T-helper 17 cell (primary cell): ENCODE data around the gene LYZL6. TPM values are rescaled to one million over a fixed set of nuclear protein-coding genes. Genes with fewer than 3 reads are reported as not detected.

Experiments
- ATAC-seq: fragments of 150-1000 bp; cut with Tn5 transposase; 2 replicates; pipeline ENCODE4 v1.10.0; 2021; ENCODE audit warnings: mild to moderate bottlenecking, moderate library complexity
- DNase-seq, 3 donors: peaks; one replicate each; pipeline versions ENCODE4 v3.0.0 to v3.0.0-alpha.2; 2020 to 2021
- H3K9me3 ChIP-seq: one replicate; pipeline ENCODE4 v1.7.0; 2013; ENCODE audit warnings: low read length, mild to moderate bottlenecking; ENCODE audit not compliant: control insufficient read depth, poor library complexity, severe bottlenecking
- H3K27ac Mint-ChIP-seq: one replicate; pipeline ENCODE4 v1.8.0; 2022; ENCODE audit warnings: mild to moderate bottlenecking, moderate library complexity, mixed read lengths
- H3K27me3 Mint-ChIP-seq: one replicate; pipeline ENCODE4 v1.8.0; 2022; ENCODE audit warnings: mixed read lengths
- H3K36me3 Mint-ChIP-seq: one replicate; pipeline ENCODE4 v1.8.0; 2022; ENCODE audit warnings: low read depth, mixed read lengths
- H3K4me1 Mint-ChIP-seq: one replicate; pipeline ENCODE4 v1.8.0; 2022; ENCODE audit warnings: mild to moderate bottlenecking, mixed read lengths
- H3K4me3 Mint-ChIP-seq: one replicate; pipeline ENCODE4 v1.8.0; 2022; ENCODE audit warnings: mild to moderate bottlenecking, moderate library complexity, mixed read lengths
- total RNA-seq, 4 donors: library from RNA in 2 of 4; stranded (reverse) in 2 of 4; gene quantifications; one replicate each; pipeline ENCODE4 v1.2.3 and lab custom pipeline; 2022 to 2026

LYZL6 gene
- total RNA-seq, 2 donors from 2014 or later: not detected

DNA sequence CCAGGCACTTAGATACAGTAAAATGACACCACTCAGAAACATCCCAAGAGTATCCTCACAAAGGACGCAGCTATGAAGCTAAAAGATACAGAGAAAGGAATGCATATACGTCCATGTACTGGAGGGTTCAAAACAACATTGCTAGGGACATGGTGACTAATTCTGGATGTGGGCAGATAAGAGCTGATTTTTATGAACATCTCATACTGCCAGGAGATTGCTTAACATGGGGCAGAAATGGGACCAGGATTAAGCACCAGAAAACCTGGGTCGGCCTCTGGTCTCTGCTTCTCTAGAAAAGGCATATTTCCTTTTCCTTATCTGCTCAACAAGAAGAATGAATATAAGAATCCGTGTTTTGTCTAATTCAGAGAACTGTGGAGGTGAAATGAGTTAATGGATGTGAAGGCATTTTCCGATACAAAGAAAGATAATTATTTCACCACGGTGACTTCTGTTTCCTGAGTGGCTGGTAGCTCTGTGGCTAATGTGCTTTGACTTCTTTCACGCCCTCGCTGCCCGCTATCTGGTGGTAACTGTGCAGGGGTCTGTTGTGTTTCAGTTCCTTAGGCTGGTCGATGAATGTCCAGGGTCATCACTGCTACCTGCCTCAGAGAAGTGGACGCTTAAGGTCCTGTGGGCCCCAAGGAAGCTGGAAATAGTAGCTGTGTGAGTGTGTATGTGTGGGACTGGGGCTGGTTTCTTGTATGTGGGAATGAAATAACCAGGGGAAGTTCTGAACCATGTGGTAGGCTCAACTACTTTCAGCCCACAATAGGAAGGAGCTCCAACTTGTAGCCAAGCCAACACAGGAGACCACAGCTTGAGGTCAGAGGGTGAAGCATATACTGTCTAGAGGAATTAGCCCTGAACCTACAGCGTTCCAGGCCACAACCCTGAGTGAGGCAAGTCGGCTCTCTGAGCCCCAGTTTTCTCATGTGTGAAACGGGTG lies 47.6 kb downstream of the LYZL6 start:
- H3K9me3 ChIP-seq: no peaks in the 10 kb centered on the region
- Mint-ChIP-seq H3K4me1 (peaks cover 10% of the 10 kb centered on the region), H3K4me3 (peak overlapping the region; percentile 28), H3K27ac (no peak overlapping the region), H3K36me3 (no peaks in the 10 kb centered on the region), H3K27me3 (peaks cover 14% of the 10 kb centered on the region)
- DNase-seq (no peak), ATAC-seq (peak; percentile 67)

DNA sequence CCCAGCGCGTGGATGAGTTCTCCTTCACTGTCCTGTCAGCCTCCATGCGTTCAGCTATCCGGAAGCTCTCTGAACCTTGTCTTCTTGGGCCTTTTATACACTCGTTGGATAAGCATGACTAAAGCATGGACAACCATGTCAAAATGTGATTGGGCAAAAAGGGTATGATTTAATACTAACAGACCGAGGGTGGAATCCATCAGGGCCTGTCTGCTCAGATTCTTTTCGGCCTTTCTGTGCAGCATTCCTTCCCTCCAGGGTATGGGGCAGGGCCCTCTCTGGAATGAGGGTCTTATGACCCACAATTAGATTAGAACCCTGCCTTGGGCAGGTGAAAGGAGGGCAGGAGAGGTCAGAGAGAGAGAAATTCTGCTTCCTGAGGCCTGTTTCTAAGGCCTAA lies 49.3 kb downstream of the LYZL6 start:
- DNase-seq: no peak
- H3K9me3 ChIP-seq: no peaks in the 10 kb centered on the region
- Mint-ChIP-seq H3K36me3 (no peaks in the 10 kb centered on the region), H3K4me1 (peaks cover 17% of the 10 kb centered on the region), H3K27ac (no peak overlapping the region), H3K4me3 (no peak overlapping the region), H3K27me3 (peaks cover 1% of the 10 kb centered on the region)
- no peak for ATAC-seq

DNA sequence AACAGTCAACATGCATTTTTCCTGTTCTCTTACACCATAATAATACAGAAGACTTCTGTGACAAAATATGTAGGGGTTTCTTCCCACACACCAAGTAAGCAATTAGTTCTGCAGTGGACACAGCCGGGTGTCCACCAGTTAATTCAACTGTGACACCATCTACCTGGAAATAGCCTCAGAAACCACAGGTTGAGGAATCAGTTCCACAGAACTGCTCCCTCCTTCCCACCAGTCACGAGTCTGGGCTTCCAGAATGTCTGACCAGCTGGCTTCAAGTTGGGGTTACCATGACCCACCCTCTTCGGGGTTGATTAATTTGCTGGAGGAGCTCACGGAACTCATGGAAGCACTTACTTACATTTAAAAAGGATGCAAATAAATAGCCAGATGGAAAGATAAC lies 49.8 kb downstream of the LYZL6 start:
- Mint-ChIP-seq H3K36me3 (no peaks in the 10 kb centered on the region), H3K4me1 (peaks cover 17% of the 10 kb centered on the region), H3K27ac (peak overlapping the region; percentile 27), H3K27me3 (no peaks in the 10 kb centered on the region), H3K4me3 (no peak overlapping the region)
- ATAC-seq (no peak), DNase-seq (no peak)
- no peaks in the 10 kb centered on the region for H3K9me3 ChIP-seq

DNA sequence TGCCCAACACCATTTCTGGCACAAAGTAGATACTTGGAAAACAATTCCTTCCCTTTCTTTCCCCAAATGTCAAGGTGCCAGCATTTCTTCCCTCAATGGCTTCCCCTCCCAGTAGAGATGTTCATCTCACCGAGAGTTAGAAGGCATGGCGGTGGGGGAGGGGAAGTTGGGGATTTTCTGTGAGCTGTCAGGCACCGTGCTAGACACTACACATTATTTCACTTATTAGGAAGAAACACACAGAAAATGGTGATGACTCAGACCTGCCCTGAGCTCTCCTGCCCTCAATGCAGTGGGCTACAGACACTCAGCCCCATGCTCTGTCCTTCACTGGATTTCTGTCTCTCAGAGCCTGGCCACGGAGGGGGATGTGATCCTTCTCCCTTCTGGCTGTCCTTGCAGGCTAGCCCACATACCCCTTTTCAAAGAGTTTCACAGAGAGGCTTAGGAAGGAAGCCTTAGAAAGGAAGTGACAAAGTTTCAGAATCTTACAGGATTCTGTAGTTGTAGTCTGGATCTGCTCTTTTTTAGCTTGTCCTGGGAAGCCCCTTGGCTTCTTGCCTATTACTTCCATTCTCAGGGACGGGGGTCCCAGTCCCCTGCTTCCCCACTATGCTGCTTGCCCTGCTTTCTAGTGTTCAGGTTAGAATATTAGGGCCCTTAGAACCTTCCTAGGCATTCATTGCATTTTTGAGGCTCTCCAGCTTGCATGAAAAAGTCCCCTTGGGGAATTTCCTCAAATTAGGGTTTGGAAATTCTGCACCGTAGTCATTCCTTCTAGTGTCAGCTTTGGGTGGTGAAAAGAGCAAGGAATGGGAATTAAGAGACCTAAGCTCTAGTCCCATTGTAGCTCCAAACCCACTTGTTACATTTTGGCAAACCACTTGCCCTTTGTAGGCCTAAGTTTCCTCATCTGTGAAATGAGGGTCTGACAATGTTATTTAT lies 51.1 kb downstream of the LYZL6 start:
- DNase-seq (no peak), ATAC-seq (no peak)
- H3K27ac Mint-ChIP-seq: peak overlapping the region; percentile 71
- H3K4me3 Mint-ChIP-seq: no peak overlapping the region
- no peaks in the 10 kb centered on the region for H3K27me3 Mint-ChIP-seq
- no peaks in the 10 kb centered on the region for H3K9me3 ChIP-seq
- peaks cover 15% of the 10 kb centered on the region for H3K4me1 Mint-ChIP-seq
- no peaks in the 10 kb centered on the region for H3K36me3 Mint-ChIP-seq

DNA sequence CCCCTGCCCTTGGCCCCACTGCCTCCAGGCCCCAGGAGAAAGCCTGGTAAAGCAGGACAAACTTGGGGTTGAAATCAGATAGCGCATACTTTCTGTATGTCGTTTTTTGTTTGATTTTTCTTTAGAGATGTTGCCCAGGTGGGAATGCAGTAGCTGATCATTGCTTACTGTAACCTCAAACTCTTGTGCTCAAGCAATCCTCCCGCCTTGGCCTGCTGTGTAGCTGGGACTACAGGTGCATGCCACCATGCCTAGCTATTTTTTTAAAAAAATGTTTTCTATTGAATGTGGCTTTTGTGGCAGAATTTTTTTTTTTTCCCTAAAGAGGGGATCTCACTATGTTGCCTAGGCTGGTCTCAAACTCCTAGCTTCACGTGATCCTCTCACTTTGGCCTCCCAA lies 52.2 kb downstream of the LYZL6 start:
- no peak for ATAC-seq
- peaks cover 15% of the 10 kb centered on the region for H3K4me1 Mint-ChIP-seq
- H3K36me3 Mint-ChIP-seq: no peaks in the 10 kb centered on the region
- H3K4me3 Mint-ChIP-seq: no peak overlapping the region
- no peaks in the 10 kb centered on the region for H3K27me3 Mint-ChIP-seq
- H3K27ac Mint-ChIP-seq: peak overlapping the region; percentile 27
- H3K9me3 ChIP-seq: no peaks in the 10 kb centered on the region
- DNase-seq: no peak

DNA sequence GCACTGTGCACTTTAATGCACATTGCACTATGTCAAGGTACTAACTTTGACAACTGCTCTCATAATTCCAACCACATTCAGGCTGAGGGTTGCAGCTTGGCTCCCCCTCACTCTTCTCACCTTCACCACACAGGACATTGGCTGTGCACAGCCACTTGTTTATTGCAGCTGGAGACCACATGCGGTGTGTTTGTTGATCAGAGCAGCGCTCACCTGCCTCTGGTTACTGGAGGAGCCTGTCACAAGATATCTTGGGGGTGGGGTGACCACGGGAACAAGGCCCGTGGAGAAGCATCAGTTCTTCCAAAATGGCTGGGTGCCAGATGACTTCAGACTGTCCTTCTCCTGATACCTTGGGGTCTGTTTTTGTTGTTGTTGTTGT lies 52.7 kb downstream of the LYZL6 start:
- Mint-ChIP-seq H3K27me3 (no peaks in the 10 kb centered on the region), H3K36me3 (no peaks in the 10 kb centered on the region), H3K4me1 (peaks cover 12% of the 10 kb centered on the region), H3K4me3 (no peak overlapping the region), H3K27ac (no peak overlapping the region)
- H3K9me3 ChIP-seq: no peaks in the 10 kb centered on the region
- ATAC-seq (peak; percentile 82), DNase-seq (no peak)

DNA sequence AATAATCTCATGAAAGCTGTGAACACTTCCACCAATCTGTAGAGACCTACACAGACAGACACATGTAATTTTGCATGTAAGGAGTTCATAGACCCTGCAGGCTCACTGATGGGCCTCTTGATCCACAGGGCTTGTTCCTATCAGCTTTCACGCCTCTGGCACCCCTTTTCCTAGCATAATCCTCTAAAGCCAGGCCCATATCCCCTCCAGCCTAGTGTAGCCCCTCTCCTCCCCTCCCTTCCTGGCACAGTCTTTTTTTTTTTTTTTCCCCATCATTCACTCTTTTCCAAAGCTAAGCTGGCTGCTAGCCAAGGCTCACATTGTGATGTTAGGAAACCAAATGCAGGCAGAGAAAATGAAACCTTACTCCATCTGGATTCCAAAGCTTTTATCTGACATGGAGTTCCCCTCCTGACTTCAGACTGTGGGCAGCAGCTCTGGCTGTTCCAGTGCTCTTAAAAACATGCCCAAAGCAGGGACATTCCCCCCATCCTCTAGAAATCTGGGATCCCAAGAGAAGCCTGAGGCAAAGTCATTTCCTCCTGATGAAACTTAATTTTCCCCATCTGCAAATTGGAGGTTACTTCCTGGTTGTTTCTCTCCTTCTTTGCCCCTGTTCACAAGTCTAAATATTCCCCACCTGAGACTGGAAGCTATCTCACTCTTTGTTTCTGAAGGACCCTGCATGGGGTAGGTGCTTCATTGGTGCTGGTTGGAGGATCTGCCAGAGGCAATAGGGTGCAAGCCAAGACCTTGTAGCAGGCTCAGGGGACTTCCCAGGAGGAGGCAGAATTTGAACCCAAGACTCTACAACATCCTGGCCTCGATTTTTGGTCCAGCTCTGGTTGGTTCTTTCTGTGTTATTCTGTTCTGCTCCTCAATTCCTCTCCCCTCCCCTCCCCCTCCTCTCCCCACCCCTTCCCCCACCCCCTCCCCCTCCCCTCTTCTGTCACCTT lies 53.4 kb downstream of the LYZL6 start:
- H3K9me3 ChIP-seq: no peaks in the 10 kb centered on the region
- Mint-ChIP-seq H3K27me3 (no peaks in the 10 kb centered on the region), H3K4me3 (no peak overlapping the region), H3K4me1 (peaks cover 12% of the 10 kb centered on the region), H3K36me3 (no peaks in the 10 kb centered on the region), H3K27ac (peak overlapping the region; percentile 39)
- ATAC-seq (no peak), DNase-seq (no peak)

DNA sequence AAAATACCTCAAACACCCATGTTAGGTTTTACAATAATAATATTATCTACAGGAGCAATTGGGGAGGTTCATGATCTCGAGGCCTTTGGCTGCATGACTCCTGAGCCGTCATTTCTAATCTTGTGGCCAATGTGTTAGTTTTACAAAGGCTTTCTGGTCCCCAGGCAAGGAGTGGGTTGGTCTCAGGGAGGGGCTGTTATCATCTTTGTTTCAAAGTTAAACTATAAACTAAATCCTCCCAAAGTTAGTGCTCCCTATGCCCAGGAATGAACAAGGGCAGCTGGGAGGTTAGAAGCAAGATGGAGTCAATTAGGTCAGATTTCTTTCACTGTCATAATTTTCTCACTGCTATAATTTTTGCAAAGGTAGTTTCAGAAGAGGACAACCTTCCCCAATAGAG lies 54.3 kb downstream of the LYZL6 start:
- DNase-seq: no peak
- no peaks in the 10 kb centered on the region for H3K9me3 ChIP-seq
- Mint-ChIP-seq H3K36me3 (no peaks in the 10 kb centered on the region), H3K4me1 (peaks cover 12% of the 10 kb centered on the region), H3K27me3 (no peaks in the 10 kb centered on the region), H3K27ac (no peak overlapping the region), H3K4me3 (no peak overlapping the region)
- ATAC-seq: no peak

Other genes with a start within 250 kb of the LYZL6 start
- gene RASL10B, start 212.1 kb downstream of the LYZL6 start, total RNA-seq: under 1 TPM; 0.10 to 0.50 TPM
- gene GAS2L2, start 190.5 kb downstream of the LYZL6 start, total RNA-seq: not detected
- not detected for gene C17orf50, start 182.8 kb downstream of the LYZL6 start, total RNA-seq
- gene MMP28, start 148.1 kb downstream of the LYZL6 start, total RNA-seq: under 1 TPM in 1 of 2 donors, not detected in 1; 0.44 TPM
- 100 to 1,000 TPM; 153 to 165 TPM for gene TAF15, start 134.2 kb downstream of the LYZL6 start, total RNA-seq
- gene HEATR9, start 74.8 kb downstream of the LYZL6 start, total RNA-seq: under 1 TPM in 1 of 2 donors, not detected in 1; 0.50 TPM
- 100 to 1,000 TPM in 1 of 2 donors, 10 to 100 TPM in 1; 15.6 to 202 TPM for gene CCL5, start 63.4 kb downstream of the LYZL6 start, total RNA-seq
- gene RDM1, start 12.9 kb downstream of the LYZL6 start, total RNA-seq: not detected
- gene CCL16, start 37.8 kb upstream of the LYZL6 start, total RNA-seq: not detected
- not detected for gene CCL14, start 43.0 kb upstream of the LYZL6 start, total RNA-seq
- not detected for gene CCL15, start 57.8 kb upstream of the LYZL6 start, total RNA-seq
- gene CCL23, start 74.3 kb upstream of the LYZL6 start, total RNA-seq: not detected
- not detected for gene CCL18, start 120.6 kb upstream of the LYZL6 start, total RNA-seq
- gene CCL3, start 146.4 kb upstream of the LYZL6 start, total RNA-seq: 1 to 10 TPM; 5.8 to 8.8 TPM
- gene CCL4, start 160.1 kb upstream of the LYZL6 start, total RNA-seq: 1 to 10 TPM; 2.2 to 2.4 TPM
- 1 to 10 TPM; 3.5 to 3.6 TPM for gene TBC1D3B, start 232.9 kb upstream of the LYZL6 start, total RNA-seq